SK-N-SH treated with all-trans-retinoic acid at 6 μM for 48 hours (cell line): ENCODE data around the gene SMAD9.

Experiments
- ESRRG ChIP-seq: fragments of 250-450 bp; sonication (Bioruptor Pico); IDR thresholded peaks from 2 replicates; pipeline ENCODE4 v1.6.1; 2021; ENCODE audit warnings: mild to moderate bottlenecking
- GLIS3 ChIP-seq: fragments of 250-450 bp; sonication (Bioruptor Pico); IDR thresholded peaks from 2 replicates; pipeline ENCODE4 v1.5.0; 2020; ENCODE audit warnings: mild to moderate bottlenecking, moderate library complexity
- RARB ChIP-seq: fragments of 250-450 bp; sonication (Bioruptor Pico); IDR thresholded peaks from 2 replicates; pipeline ENCODE4 v1.8.0; 2021; ENCODE audit warnings: mild to moderate bottlenecking, moderate library complexity
- SNAI2 ChIP-seq: fragments of 250-450 bp; sonication (Bioruptor Pico); IDR thresholded peaks from 2 replicates; pipeline ENCODE4 v1.5.0; 2020; ENCODE audit warnings: mild to moderate bottlenecking, moderate library complexity
- TOX ChIP-seq: fragments of 250-450 bp; sonication (Bioruptor Pico); IDR thresholded peaks from 2 replicates; pipeline ENCODE4 v1.8.0; 2021; ENCODE audit warnings: mild to moderate bottlenecking, moderate library complexity, borderline replicate concordance
- ZC3H10 ChIP-seq: fragments of 250-450 bp; sonication (Bioruptor Pico); IDR thresholded peaks from 2 replicates; pipeline ENCODE4 v1.5.1; 2021; ENCODE audit warnings: mild to moderate bottlenecking, moderate library complexity
- ZFP3 ChIP-seq: fragments of 250-450 bp; sonication (Bioruptor Pico); IDR thresholded peaks from 2 replicates; pipeline ENCODE4 v1.5.0; 2020; ENCODE audit warnings: mild to moderate bottlenecking, moderate library complexity
- ZNF565 ChIP-seq: fragments of 450-650 bp; formaldehyde crosslinking; conservative IDR thresholded peaks from 2 replicates; pipeline ENCODE4 v1.5.0; 2020; ENCODE audit warnings: low read depth, mild to moderate bottlenecking, moderate library complexity
- ZNF70 ChIP-seq: fragments of 450-650 bp; formaldehyde crosslinking; IDR thresholded peaks from 2 replicates; pipeline ENCODE4 v1.5.0; 2020; ENCODE audit warnings: mild to moderate bottlenecking, moderate library complexity
- TF ChIP-seq, protein P1 (sequence below): fragments of 250-450 bp; sonication (Bioruptor Pico); IDR thresholded peaks from 2 replicates; pipeline ENCODE4 v1.8.0; 2021; ENCODE audit warnings: low read depth, mild to moderate bottlenecking, moderate library complexity, borderline replicate concordance
- TF ChIP-seq, protein P2 (sequence below): fragments of 250-450 bp; sonication (Bioruptor Pico); IDR thresholded peaks from 2 replicates; pipeline ENCODE4 v1.5.1; 2021; ENCODE audit warnings: mild to moderate bottlenecking, moderate library complexity
- TF ChIP-seq, protein P3 (sequence below): fragments of 250-450 bp; sonication (Bioruptor Pico); IDR thresholded peaks from 2 replicates; pipeline ENCODE4 v1.8.0; 2020; ENCODE audit warnings: mild to moderate bottlenecking, moderate library complexity, borderline replicate concordance
- TF ChIP-seq, protein P4 (sequence below): fragments of 250-450 bp; sonication (Bioruptor Pico); IDR thresholded peaks from 2 replicates; pipeline ENCODE4 v1.5.1; 2020; ENCODE audit warnings: low read depth, mild to moderate bottlenecking, moderate library complexity

DNA sequence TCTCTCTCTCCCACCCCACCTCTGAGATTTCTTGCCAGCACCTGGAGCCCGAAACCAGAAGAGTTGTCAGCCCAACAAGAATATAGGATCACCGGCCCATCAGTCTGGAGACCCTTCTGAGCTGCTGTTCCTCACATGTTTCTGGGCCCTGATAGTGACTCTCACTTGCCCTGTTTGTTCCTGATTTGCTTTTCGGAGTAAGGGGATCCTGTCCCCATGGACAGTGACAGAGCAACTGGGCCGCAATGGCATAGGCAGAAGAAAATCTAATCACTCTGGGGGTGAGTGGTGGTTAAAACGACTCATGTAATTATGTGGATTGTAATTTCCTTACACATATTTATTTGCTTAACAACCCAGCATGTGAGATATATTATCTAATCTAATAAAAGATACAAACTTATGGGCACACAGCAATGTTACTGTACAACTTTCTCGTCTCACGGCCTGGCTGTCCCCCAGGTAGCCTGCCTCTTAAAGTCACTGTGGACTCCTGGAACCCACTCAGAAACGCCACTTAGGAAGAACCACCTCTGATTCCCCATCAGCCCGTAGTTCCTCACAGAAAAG lies 663 bp upstream of the SMAD9 start:
- TF ChIP-seq, protein P1, sequence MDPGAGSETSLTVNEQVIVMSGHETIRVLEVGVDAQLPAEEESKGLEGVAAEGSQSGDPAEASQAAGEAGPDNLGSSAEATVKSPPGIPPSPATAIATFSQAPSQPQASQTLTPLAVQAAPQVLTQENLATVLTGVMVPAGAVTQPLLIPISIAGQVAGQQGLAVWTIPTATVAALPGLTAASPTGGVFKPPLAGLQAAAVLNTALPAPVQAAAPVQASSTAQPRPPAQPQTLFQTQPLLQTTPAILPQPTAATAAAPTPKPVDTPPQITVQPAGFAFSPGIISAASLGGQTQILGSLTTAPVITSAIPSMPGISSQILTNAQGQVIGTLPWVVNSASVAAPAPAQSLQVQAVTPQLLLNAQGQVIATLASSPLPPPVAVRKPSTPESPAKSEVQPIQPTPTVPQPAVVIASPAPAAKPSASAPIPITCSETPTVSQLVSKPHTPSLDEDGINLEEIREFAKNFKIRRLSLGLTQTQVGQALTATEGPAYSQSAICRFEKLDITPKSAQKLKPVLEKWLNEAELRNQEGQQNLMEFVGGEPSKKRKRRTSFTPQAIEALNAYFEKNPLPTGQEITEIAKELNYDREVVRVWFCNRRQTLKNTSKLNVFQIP, result no peak
- TF ChIP-seq RARB (CRISPR knock-in tag) (no peak), ZNF565 (CRISPR knock-in tag) (no peak), ZFP3 (CRISPR knock-in tag) (no peak), ZC3H10 (CRISPR knock-in tag) (no peak), SNAI2 (CRISPR knock-in tag) (no peak), TOX (CRISPR knock-in tag) (no peak), ZNF70 (CRISPR knock-in tag) (no peak), GLIS3 (CRISPR knock-in tag) (no peak), ESRRG (CRISPR knock-in tag) (no peak)
- TF ChIP-seq, protein P2, sequence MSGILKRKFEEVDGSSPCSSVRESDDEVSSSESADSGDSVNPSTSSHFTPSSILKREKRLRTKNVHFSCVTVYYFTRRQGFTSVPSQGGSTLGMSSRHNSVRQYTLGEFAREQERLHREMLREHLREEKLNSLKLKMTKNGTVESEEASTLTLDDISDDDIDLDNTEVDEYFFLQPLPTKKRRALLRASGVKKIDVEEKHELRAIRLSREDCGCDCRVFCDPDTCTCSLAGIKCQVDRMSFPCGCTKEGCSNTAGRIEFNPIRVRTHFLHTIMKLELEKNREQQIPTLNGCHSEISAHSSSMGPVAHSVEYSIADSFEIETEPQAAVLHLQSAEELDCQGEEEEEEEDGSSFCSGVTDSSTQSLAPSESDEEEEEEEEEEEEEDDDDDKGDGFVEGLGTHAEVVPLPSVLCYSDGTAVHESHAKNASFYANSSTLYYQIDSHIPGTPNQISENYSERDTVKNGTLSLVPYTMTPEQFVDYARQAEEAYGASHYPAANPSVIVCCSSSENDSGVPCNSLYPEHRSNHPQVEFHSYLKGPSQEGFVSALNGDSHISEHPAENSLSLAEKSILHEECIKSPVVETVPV (CRISPR knock-in tag), result no peak
- TF ChIP-seq, protein P3, sequence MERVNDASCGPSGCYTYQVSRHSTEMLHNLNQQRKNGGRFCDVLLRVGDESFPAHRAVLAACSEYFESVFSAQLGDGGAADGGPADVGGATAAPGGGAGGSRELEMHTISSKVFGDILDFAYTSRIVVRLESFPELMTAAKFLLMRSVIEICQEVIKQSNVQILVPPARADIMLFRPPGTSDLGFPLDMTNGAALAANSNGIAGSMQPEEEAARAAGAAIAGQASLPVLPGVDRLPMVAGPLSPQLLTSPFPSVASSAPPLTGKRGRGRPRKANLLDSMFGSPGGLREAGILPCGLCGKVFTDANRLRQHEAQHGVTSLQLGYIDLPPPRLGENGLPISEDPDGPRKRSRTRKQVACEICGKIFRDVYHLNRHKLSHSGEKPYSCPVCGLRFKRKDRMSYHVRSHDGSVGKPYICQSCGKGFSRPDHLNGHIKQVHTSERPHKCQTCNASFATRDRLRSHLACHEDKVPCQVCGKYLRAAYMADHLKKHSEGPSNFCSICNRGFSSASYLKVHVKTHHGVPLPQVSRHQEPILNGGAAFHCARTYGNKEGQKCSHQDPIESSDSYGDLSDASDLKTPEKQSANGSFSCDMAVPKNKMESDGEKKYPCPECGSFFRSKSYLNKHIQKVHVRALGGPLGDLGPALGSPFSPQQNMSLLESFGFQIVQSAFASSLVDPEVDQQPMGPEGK (CRISPR knock-in tag), result no peak
- TF ChIP-seq, protein P4, sequence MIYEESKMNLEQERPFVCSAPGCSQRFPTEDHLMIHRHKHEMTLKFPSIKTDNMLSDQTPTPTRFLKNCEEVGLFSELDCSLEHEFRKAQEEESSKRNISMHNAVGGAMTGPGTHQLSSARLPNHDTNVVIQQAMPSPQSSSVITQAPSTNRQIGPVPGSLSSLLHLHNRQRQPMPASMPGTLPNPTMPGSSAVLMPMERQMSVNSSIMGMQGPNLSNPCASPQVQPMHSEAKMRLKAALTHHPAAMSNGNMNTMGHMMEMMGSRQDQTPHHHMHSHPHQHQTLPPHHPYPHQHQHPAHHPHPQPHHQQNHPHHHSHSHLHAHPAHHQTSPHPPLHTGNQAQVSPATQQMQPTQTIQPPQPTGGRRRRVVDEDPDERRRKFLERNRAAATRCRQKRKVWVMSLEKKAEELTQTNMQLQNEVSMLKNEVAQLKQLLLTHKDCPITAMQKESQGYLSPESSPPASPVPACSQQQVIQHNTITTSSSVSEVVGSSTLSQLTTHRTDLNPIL (CRISPR knock-in tag), result no peak
